Immature natural killer cell (primary cell): ENCODE measurements around the gene RIBC1. TPM values are rescaled to one million over a fixed set of nuclear protein-coding genes. Genes with fewer than 3 reads are reported as not detected.
A peak's percentile ranks its signal among the peaks of the same experiment; 100 is the strongest.
"Not testable (repeated sequence)": the region's sequence is repeated elsewhere in the genome, so short reads cannot be mapped to it uniquely, and the experiment has no call there.

Experiments
- DNase-seq, 3 donors: peaks; one replicate each; pipeline ENCODE4 v3.0.0; 2022; ENCODE audit warnings: mixed read lengths in 1 of 3
- H3K27ac Mint-ChIP-seq, 6 donors: one replicate each; pipeline ENCODE4 v1.8.0; 2020; ENCODE audit warnings: mixed read lengths in 6 of 6, mild to moderate bottlenecking in 5 of 6, inconsistent platforms in 4 of 6, moderate library complexity in 3 of 6
- H3K27me3 Mint-ChIP-seq, 3 donors: one replicate each; pipeline ENCODE4 v1.8.0; 2020 to 2021; ENCODE audit warnings: low read depth in 3 of 3, mild to moderate bottlenecking in 3 of 3, mixed read lengths in 3 of 3, moderate library complexity in 3 of 3, inconsistent platforms in 1 of 3
- H3K36me3 Mint-ChIP-seq, 3 donors: one replicate each; pipeline ENCODE4 v1.8.0; 2020; ENCODE audit warnings: mixed read lengths in 3 of 3, inconsistent platforms in 2 of 3, mild to moderate bottlenecking in 2 of 3
- H3K4me1 Mint-ChIP-seq, 2 donors: one replicate each; pipeline ENCODE4 v1.8.0; 2020; ENCODE audit warnings: inconsistent platforms in 2 of 2, mild to moderate bottlenecking in 2 of 2, mixed read lengths in 2 of 2, moderate library complexity in 1 of 2
- H3K4me3 Mint-ChIP-seq, 5 donors: one replicate each; pipeline ENCODE4 v1.8.0; 2020; ENCODE audit warnings: mild to moderate bottlenecking in 5 of 5, mixed read lengths in 5 of 5, inconsistent platforms in 3 of 5, moderate library complexity in 3 of 5
- H3K9me3 Mint-ChIP-seq, 6 donors: one replicate each; pipeline ENCODE4 v1.8.0; 2020; ENCODE audit warnings: mild to moderate bottlenecking in 6 of 6, mixed read lengths in 6 of 6, inconsistent platforms in 4 of 6, moderate library complexity in 3 of 6
- polyA plus RNA-seq, 3 donors: library from polyadenylated mRNA; unstranded; fragments of 300-500 nt; fragmentation: Illumina TruSeq; gene quantifications; one replicate each; pipeline ENCODE4 v1.2.3, GENCODE V29; 2021

Gene RIBC1
- polyA plus RNA-seq, 3 donors from 2014 or later: 0.71 TPM; not detected in 2

DNA sequence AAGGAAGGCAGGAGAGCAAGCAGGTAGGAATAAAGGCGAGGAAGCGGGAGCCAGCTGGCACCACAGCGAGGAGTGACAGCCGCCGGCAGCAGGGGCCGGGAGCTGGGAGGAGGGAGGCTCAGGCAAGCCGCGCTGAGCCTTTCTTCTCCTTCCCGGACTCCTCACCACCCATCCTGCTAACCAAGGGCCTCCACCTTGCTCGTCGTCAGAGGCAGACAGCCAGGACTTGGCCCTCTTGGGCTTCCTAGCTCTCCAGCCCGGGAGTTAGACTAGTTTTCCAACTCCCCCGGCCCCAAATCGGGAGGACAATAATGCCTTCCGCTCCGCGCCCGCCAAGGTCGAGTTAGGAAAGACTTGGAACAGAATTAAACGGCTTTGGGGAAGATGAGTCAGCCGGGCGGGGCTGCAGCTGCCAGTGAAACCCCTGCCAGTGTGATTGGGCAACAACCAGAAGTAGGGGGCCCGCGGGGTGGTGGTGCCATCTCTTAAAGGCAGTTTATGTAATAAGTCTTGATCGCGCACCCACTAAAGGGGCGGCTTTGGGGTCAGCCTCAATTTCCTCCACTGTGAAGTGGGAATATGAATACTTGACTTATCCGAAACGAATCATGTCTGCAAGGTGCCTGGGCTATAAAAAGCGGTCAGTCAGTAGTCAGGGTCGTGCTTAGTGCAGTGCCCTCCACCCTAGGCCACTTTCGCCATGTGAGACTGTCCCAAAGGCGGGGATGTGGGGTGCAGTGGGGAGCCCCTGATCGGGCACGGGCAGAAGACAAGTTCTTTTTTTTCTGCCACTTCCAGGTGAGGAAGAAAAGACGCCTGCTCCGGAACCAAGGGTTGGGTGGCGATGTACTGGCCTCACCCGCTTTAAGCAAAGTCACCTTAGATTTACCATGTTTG is 18.2 kb downstream of the RIBC1 start:
- Mint-ChIP-seq H3K36me3 (no peaks in the 10 kb centered on the region), H3K27me3 (peaks cover 3 to 9% (median 4%) of the 10 kb centered on the region in 3 donors), H3K9me3 (peaks cover 0 to 1% (median 0%) of the 10 kb centered on the region in 6 donors), H3K4me3 (peak overlapping the region; percentile 74 to 84 (median 83)), H3K4me1 (peaks cover 11 to 15% of the 10 kb centered on the region in 2 donors), H3K27ac (peak overlapping the region in 2 of 6 donors; percentile 17 to 75)
- no peak for DNase-seq

DNA sequence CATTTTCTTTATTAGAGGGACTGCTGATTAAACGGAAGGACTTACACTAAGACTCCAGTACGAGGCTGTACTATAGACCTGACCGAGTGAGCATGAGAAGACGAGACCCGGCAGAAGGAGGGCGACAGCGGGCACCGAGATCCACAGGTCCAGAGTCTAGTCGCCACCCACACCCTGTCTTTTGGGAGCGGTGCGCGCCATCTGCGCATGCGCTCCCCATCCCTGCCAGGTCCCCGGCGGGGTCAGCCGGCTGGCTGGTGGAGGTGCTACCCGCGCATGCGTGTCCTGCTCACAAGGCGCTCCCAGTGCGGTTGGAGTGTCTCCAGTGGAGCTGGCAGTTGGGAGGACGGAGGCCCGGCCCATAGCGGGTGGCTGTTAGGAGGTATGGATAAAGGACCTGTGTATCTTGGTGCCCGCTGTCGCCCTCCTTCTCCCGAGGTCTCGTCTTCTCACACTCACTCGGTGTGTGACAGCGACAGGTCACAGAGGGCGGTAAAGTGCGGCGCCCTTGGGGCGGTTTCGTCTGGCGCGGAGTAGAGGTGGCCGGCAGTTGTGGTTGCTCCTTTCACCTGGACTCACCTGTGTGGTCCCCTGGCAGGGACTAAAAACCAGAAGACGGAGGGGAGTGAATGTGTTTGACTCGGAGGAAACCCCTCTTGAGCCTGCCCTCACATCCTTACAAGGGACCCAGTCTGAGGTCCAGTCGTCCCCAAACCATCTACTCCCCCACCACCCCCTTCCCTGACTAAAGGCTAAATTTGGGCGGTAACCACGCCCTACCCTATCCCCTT is 19.1 kb downstream of the RIBC1 start:
- Mint-ChIP-seq H3K27me3 (peaks cover 2 to 6% (median 3%) of the 10 kb centered on the region in 3 donors), H3K9me3 (peaks cover 0 to 1% (median 0%) of the 10 kb centered on the region in 6 donors), H3K4me1 (peaks cover 11 to 15% of the 10 kb centered on the region in 2 donors), H3K27ac (peak overlapping the region in 2 of 6 donors; percentile 18 to 75), H3K36me3 (no peaks in the 10 kb centered on the region), H3K4me3 (peak overlapping the region; percentile 74 to 84 (median 83))
- DNase-seq: peak; percentile 59 to 73 (median 69)

DNA sequence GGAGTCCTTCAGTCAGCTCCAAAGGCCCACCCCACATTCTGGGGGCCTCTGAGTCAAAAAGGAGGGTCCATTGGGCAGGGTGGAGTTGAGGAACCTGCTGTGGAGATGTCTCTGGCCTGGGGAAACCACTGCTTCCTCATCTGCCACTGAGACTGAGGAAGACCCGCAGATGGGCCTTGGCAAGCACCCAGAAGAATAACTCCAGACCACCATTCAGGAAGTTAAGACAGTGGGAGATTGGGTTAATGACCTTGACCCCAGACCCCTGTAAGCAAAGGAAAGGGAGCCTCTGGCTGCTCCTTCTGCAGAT is 19.6 kb downstream of the RIBC1 start:
- Mint-ChIP-seq H3K4me1 (peaks cover 11 to 15% of the 10 kb centered on the region in 2 donors), H3K27ac (no peak overlapping the region), H3K4me3 (peak overlapping the region in 2 of 5 donors; percentile 83 to 84), H3K27me3 (peaks cover 2 to 6% (median 3%) of the 10 kb centered on the region in 3 donors), H3K9me3 (peaks cover 0 to 1% (median 0%) of the 10 kb centered on the region in 6 donors), H3K36me3 (no peaks in the 10 kb centered on the region)
- DNase-seq: no peak

DNA sequence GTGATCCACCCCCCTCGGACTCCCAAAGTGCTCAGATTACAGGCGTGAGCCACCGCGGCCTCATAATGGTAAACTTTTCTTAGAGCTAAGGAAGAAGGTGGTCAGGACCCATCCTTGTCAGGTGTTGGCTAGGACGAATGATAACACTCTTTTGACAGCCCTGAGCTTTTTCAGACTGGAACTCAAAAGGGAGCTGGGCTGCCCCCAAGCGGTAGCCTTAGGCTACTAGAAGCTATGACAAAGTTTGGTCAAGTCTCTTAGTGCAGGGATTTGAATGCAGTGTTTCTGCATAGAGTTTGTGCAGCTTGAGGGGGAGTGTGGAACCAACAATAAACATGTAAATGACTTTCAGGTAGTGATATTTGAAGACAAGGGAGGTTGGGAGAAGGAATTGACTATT is 23.3 kb downstream of the RIBC1 start:
- DNase-seq: peak in 1 of 3 donors; percentile 23
- no peaks in the 10 kb centered on the region for H3K9me3 Mint-ChIP-seq
- no peak overlapping the region for H3K27ac Mint-ChIP-seq
- H3K4me1 Mint-ChIP-seq: peaks cover 10 to 12% of the 10 kb centered on the region in 2 donors
- H3K27me3 Mint-ChIP-seq: peaks cover under 1 to 6% (median 2%) of the 10 kb centered on the region in 3 donors
- no peaks in the 10 kb centered on the region for H3K36me3 Mint-ChIP-seq
- no peak overlapping the region for H3K4me3 Mint-ChIP-seq

DNA sequence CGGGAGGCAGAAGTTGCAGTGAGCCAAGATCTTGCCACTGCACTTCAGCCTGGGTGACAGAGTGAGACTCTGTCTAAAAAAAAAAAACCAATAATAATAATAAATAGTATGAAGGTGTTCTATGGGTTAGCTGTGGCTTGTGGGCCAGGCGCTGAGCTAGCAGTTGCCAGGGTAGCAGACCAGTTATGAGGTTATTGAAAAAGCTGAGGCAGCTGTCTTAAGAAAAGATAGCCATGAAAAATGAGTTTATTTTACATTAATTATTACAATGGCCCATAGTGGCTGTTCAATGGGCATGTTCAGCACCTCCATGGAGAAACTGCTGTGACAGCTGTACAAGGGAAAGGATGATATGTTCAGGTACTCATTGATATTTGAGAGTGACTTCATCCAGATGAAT is 24.8 kb downstream of the RIBC1 start:
- H3K27me3 Mint-ChIP-seq: peaks cover 0 to 4% (median 2%) of the 10 kb centered on the region in 3 donors
- H3K36me3 Mint-ChIP-seq: no peaks in the 10 kb centered on the region
- no peaks in the 10 kb centered on the region for H3K4me1 Mint-ChIP-seq
- no peak overlapping the region for H3K4me3 Mint-ChIP-seq
- H3K9me3 Mint-ChIP-seq: no peaks in the 10 kb centered on the region
- H3K27ac Mint-ChIP-seq: no peak overlapping the region
- no peak for DNase-seq

DNA sequence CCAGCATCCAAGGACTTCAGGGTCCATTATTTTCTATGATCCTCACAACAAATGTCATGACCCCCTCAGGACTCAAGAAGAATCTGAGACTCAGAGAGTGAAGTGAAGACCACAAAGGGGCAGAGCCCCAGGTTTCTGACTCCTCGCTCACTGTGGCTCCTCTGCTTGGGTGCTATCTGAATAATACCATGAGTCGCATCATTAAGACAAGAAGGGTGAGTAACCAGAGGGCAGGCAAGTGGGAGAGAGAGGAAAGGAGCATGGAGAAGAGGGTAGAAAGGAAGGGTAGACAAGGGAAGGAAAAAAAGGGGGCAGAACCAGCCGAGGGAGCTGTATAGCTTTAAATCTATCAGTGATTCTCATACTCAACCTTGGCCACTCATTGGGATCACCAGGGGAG is 27.0 kb downstream of the RIBC1 start:
- H3K36me3 Mint-ChIP-seq: no peaks in the 10 kb centered on the region
- no peak overlapping the region for H3K27ac Mint-ChIP-seq
- H3K27me3 Mint-ChIP-seq: peaks cover 0 to 4% (median 2%) of the 10 kb centered on the region in 3 donors
- H3K9me3 Mint-ChIP-seq: no peaks in the 10 kb centered on the region
- DNase-seq: no peak
- no peak overlapping the region for H3K4me3 Mint-ChIP-seq
- H3K4me1 Mint-ChIP-seq: no peaks in the 10 kb centered on the region

DNA sequence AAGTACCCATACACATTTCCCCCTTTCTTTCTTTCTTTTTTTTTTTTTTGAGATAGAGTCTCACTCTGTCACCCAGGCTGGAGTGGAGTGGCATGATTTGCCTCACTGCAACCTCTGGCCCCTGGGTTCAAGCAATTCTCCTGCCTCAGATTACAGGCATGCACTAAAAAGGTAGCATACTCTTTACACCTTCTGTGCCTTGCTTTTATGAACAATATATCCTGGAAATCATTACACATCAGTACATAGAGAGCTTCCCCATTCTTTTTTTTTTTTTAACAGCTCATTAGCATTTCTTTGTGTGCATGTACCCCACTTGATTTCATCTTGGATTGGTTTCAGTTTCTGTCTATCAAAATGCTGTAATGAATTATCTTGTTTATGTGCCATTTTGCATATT is 30.1 kb downstream of the RIBC1 start:
- Mint-ChIP-seq H3K9me3 (no peaks in the 10 kb centered on the region), H3K27me3 (peaks cover 0 to 13% (median 4%) of the 10 kb centered on the region in 3 donors), H3K36me3 (no peaks in the 10 kb centered on the region), H3K4me1 (no peaks in the 10 kb centered on the region), H3K27ac (no peak overlapping the region), H3K4me3 (no peak overlapping the region)
- DNase-seq: no peak

DNA sequence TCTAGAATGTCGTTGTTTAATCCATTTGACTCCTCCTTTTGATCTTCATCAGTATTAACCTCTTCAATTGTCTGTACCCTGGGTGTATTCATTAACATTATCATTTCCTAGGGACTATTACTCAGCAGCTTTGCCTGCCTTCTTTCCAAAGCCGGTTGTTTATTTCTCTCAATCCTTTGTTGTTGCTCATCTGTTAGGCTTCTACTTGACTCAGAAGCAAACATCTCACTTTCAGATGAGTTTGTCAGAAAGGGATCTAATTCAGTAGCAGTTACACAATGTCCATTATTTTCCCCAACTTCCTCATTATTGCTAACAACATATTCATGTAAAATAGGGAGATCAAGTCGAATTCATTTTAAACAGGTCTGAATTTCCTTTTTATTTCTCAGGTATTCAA is 33.6 kb downstream of the RIBC1 start:
- no peaks in the 10 kb centered on the region for H3K4me1 Mint-ChIP-seq

DNA sequence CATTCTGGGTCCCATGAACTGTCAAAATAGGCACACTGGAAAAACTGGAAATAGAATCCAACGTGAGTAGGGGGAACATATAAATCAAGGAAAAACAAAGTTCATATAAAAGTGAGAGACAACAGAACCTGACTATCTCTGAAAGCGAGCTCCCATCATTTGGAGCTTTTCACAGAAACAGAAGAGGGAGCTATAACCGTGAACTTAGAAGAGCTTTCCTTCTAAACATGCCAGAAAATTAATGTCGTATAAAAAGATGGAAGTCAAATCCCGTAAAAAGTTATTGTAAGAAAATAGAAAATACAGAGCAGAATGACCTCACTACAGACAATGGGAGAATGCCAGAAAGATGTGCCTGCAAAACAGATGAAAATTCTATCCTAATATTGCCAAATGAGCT is 35.4 kb downstream of the RIBC1 start:
- Mint-ChIP-seq H3K27ac (no peak overlapping the region), H3K9me3 (peaks cover 0 to 2% (median 0%) of the 10 kb centered on the region in 6 donors), H3K27me3 (peaks cover 0 to 14% (median 5%) of the 10 kb centered on the region in 3 donors), H3K36me3 (no peaks in the 10 kb centered on the region), H3K4me3 (no peak overlapping the region), H3K4me1 (no peaks in the 10 kb centered on the region)
- no peak for DNase-seq

More for the DNA sequence above, 33.6 kb downstream of the RIBC1 start:
- Mint-ChIP-seq H3K4me3 (no peak overlapping the region), H3K36me3 (no peaks in the 10 kb centered on the region), H3K27ac (no peak overlapping the region), H3K9me3 (peaks cover 0 to 2% (median 0%) of the 10 kb centered on the region in 6 donors), H3K27me3 (peaks cover 0 to 12% (median 5%) of the 10 kb centered on the region in 3 donors)
- DNase-seq: no peak

DNA sequence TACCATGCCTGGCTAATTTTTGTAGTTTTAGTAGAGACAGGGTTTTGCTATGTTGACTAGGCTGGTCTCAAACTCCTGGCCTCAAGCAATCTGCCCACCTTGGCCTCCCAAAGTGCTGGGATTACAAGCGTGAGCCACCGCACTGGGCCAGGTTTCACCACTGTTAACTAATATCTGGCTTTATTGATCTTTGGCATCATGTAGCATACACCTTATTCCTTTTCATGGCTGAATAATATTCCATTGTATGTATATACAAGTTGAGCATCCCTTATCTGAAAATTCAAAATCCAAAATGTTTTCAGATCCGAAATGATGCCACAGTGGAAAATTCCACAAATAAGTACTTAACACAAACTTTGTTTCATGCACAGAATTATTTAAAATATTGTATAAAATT is 46.0 kb downstream of the RIBC1 start:
- H3K4me1 Mint-ChIP-seq, H3K9me3 Mint-ChIP-seq: not testable (repeated sequence)

DNA sequence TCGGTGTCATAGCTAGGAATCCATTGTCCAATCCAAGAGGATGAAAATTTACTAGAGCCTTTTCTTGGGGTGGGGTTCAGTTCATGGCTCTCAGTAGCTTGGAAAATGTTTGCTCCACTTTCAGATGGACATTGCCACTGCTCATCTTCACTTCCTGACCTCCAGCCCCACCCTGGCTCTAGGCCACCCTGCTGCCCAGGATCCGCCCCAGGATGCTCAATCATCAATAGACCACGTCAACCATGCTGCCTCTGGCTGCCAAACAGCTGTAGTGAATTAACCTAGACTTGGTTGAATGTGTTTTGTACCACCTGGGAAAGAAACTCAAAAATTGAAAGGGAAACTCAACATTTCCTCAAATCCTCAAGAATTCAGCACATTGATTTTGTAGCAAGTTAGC is 48.7 kb downstream of the RIBC1 start:
- no peaks in the 10 kb centered on the region for H3K36me3 Mint-ChIP-seq
- no peaks in the 10 kb centered on the region for H3K4me1 Mint-ChIP-seq
- H3K9me3 Mint-ChIP-seq: no peaks in the 10 kb centered on the region
- H3K27ac Mint-ChIP-seq: no peak overlapping the region
- H3K27me3 Mint-ChIP-seq: peaks cover 2 to 16% (median 7%) of the 10 kb centered on the region in 3 donors
- no peak for DNase-seq
- H3K4me3 Mint-ChIP-seq: no peak overlapping the region

More for the DNA sequence above, 46.0 kb downstream of the RIBC1 start:
- H3K27ac Mint-ChIP-seq, DNase-seq, H3K36me3 Mint-ChIP-seq, H3K4me3 Mint-ChIP-seq: not testable (repeated sequence)
- H3K27me3 Mint-ChIP-seq: peaks cover 2 to 16% (median 2%) of the 10 kb centered on the region in 3 donors

DNA sequence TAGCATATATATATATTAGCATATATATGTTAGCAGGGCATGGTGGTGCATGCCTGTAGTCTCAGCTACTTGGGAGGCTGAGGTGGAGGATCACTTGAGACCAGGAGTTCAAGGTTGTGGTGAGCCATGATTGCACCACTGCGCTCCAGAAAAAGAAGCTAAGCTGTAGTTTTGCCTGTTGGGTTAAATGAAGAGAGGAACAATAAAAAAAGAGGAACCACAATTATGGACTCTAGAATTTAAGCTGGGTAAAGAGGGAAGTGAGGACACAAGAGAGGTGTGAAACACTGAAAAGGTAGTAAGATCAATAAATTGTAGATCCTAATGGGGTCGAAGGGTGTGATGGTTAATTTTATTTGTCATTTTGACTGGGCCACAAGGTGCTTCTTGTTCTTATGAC is 52.0 kb downstream of the RIBC1 start:
- no peak for DNase-seq
- H3K27ac Mint-ChIP-seq: no peak overlapping the region
- no peaks in the 10 kb centered on the region for H3K4me1 Mint-ChIP-seq
- H3K4me3 Mint-ChIP-seq: no peak overlapping the region
- peaks cover 6 to 19% (median 8%) of the 10 kb centered on the region in 3 donors for H3K27me3 Mint-ChIP-seq
- H3K36me3 Mint-ChIP-seq: no peaks in the 10 kb centered on the region
- no peaks in the 10 kb centered on the region for H3K9me3 Mint-ChIP-seq

DNA sequence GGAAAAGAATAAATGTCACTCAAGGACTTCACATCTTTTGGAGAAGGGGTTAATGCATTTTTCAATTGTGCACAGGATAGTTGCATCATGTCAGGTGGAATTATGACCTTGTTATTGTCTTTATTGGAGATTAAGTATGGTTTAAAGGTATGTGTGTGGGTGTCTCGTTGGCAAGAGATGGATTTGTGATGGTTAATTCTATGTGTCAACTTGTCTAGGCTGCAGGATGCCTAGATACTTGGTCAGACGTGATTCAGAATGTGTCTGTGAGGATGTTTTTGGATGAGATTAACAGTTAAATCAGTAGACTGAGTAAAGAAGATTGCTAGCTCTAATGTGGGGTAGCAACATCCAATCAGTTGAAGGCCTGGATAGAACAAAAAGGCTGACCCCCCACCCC is 53.7 kb downstream of the RIBC1 start:
- Mint-ChIP-seq H3K9me3 (no peaks in the 10 kb centered on the region), H3K4me3 (no peak overlapping the region), H3K4me1 (no peaks in the 10 kb centered on the region), H3K27ac (no peak overlapping the region), H3K36me3 (no peaks in the 10 kb centered on the region), H3K27me3 (peaks cover 8 to 17% (median 8%) of the 10 kb centered on the region in 3 donors)
- DNase-seq: no peak

DNA sequence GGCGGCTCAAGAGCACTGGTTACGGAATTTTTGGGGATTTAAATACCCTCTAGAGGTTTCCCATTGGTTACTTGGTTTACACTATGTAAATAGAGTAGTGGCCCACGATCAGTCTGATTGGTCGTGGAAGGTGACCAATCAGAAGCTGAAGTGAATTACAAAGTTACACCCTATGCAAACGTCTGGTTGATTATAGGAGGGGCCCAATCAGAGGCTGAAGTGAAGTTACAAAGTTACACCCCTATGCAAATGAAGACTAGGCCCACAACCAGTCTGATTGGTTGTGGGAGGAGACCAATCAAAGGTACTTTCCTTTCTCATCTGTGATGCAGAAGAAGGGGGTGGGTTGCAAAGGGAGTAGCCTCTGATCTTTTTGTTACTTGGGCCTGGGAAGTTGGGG is 56.6 kb downstream of the RIBC1 start:
- Mint-ChIP-seq H3K9me3 (no peaks in the 10 kb centered on the region), H3K27me3 (peaks cover 4 to 11% (median 6%) of the 10 kb centered on the region in 3 donors), H3K36me3 (no peaks in the 10 kb centered on the region), H3K27ac (no peak overlapping the region), H3K4me3 (no peak overlapping the region), H3K4me1 (no peaks in the 10 kb centered on the region)
- DNase-seq: no peak
